8988T (cell line): Measurements from ENCODE around the gene DRAP1.

ENCODE experiments used
- DNase-seq: peaks from one replicate; pipeline ENCODE4 v3.0.0; 2011

Gene DRAP1

DNA sequence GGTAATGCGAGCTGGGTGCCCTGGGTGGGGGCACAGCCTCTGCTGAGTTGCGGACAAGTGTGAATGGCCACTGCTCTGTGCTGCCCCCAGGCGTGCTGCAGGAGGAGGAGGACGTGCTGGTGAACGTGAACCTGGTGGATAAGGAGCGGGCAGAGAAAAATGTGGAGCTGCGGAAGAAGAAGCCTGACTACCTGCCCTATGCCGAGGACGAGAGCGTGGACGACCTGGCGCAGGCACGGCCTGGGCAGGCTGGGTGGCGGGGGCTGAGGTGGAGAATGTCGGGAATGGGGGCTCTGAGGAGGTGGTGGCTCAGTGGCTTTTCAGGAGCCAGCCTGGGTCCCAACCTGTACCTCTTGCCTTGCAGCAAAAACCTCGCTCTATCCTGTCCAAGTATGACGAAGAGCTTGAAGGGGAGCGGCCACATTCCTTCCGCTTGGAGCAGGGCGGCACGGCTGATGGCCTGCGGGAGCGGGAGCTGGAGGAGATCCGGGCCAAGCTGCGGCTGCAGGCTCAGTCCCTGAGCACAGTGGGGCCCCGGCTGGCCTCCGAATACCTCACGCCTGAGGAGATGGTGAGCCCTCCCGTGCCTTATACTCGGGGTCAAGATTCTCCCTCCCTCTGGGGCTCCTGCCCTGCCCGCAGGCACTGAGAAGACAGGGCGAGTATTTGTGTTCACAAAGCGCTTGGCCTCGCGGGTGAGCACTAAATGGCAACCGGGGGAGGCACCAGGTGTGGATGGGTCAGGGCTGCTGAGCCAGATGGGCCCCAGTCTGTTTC is 46.9 kb downstream of the DRAP1 start:
- DNase-seq: no peak

- DNase-seq: no peak
Observed at GRCh38 chr11:65967329-65967934, 48.2 kb downstream of the DRAP1 start.

DNA sequence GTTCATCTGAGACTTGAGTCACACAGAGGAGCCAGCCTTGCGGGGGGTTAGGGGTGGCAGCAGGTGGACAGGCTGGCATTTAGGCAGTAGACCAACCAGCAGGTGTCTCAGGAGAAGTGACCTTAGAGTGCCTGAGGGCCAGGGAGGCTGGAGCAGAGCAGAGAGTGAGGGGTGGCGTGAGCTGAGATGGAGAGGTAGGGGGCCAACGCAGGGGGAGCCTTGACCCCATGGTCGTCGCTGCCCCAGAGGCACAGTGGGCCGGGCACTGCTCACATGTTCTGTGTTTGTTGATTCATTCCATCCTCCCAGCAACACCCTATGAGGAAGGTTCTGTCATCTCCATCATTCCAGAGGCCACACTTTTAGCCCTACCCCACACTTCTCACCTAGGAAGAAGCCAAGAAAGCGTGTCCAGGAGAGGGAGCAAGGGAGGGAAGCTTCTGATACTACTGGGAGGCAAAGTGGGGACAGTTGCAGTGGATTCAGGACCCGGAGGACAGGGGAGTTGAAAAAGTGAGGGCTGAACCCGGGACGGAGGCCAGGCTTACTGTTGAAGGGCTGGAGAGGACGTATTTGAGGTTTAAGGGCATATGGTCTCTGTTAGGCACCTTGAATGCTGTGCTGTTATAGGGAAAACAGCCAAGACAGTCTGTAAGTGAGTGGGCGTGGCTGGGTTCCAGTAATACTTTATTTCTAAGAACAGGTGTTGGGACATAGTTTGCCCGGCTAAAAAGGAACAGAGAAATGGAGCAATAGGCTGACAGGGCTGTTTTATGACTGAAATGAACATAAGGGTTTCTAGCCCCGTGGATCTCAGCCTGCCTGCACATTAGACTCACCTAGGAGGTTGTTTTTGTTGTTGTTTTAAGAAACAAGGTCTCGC is 49.6 kb downstream of the DRAP1 start:
- DNase-seq: no peak
